Testis (tissue), 2 donors: ENCODE measurements around the gene FBH1.

ENCODE experiments used
- CTCF ChIP-seq, 3 experiments: fragments of 450-650 bp in 2 of 3; fragments of 200-600 bp in 1 of 3; sonication (generic) in 1 of 3; IDR thresholded peaks; one replicate each; pipeline ENCODE4 v1.5.1; 2016 to 2019; ENCODE audit warnings: antibody characterized with exemption in 3 of 3, mild to moderate bottlenecking in 2 of 3, moderate library complexity in 1 of 3
- POLR2A ChIP-seq: fragments of 450-650 bp; IDR thresholded peaks from one replicate; pipeline ENCODE4 v1.6.1; 2017; ENCODE audit warnings: antibody characterized with exemption, mild to moderate bottlenecking, moderate library complexity

GRCh38 chr10:5948208-5948585 lies 58.2 kb downstream of the FBH1 start:
- TF ChIP-seq CTCF (IDR thresholded peaks at IDR 0.05) (no peak), POLR2A (no peak)
